ENCODE measurements around the gene CASS4.
"Not testable (repeated sequence)": the region's sequence is repeated elsewhere in the genome, so short reads cannot be mapped to it uniquely, and the experiment has no call there.

The CASS4 gene

GRCh38 chr20:56411759-56412472 lies at the start of gene CASS4:
TSS of gene CASS4 (plus strand) at chr20:56412260. CDS start at chr20:56412459, 199 bp downstream.
- peak; percentile 39 for DNase-seq

- no peak for DNase-seq
Observed at GRCh38 chr20:56362833-56363413, 49.1 kb upstream of the CASS4 start.

GRCh38 chr20:56363491-56363890 lies 48.6 kb upstream of the CASS4 start:
- DNase-seq, result no peak

- no peak for DNase-seq
Observed at GRCh38 chr20:56368351-56369134, 43.5 kb upstream of the CASS4 start.

GRCh38 chr20:56369179-56369578 lies 42.9 kb upstream of the CASS4 start:
- DNase-seq, result no peak

- DNase-seq, result no peak
Observed at GRCh38 chr20:56371977-56372376, 40.1 kb upstream of the CASS4 start.

GRCh38 chr20:56372850-56373249 lies 39.2 kb upstream of the CASS4 start:
- no peak for DNase-seq

- peak; percentile 89 for DNase-seq
Observed at GRCh38 chr20:56373942-56374341, 38.1 kb upstream of the CASS4 start.

- no peak for DNase-seq
Observed at GRCh38 chr20:56376331-56376730, 35.7 kb upstream of the CASS4 start.

GRCh38 chr20:56378386-56378785 lies 33.7 kb upstream of the CASS4 start:
- DNase-seq, result no peak

GRCh38 chr20:56380375-56380774 lies 31.7 kb upstream of the CASS4 start:
- peak; percentile 18 for DNase-seq

- DNase-seq, result no peak
Observed at GRCh38 chr20:56381501-56381900, 30.6 kb upstream of the CASS4 start.

- DNase-seq, result no peak
Observed at GRCh38 chr20:56382696-56383095, 29.4 kb upstream of the CASS4 start.

GRCh38 chr20:56383334-56383733 lies 28.7 kb upstream of the CASS4 start:
- no peak for DNase-seq

- no peak for DNase-seq
Observed at GRCh38 chr20:56385130-56385529, 26.9 kb upstream of the CASS4 start.

GRCh38 chr20:56386219-56386618 lies 25.8 kb upstream of the CASS4 start:
- no peak for DNase-seq

- DNase-seq, result no peak
Observed at GRCh38 chr20:56388882-56389281, 23.2 kb upstream of the CASS4 start.

GRCh38 chr20:56389807-56390206 lies 22.3 kb upstream of the CASS4 start:
- DNase-seq, result no peak

- not testable (repeated sequence) for DNase-seq
Observed at GRCh38 chr20:56390396-56390795, 21.7 kb upstream of the CASS4 start.

GRCh38 chr20:56391037-56391436 lies 21.0 kb upstream of the CASS4 start:
- no peak for DNase-seq

GRCh38 chr20:56391596-56392131 lies 20.4 kb upstream of the CASS4 start:
- DNase-seq, result peak; percentile 17

- peak; percentile 99 for DNase-seq
Observed at GRCh38 chr20:56392132-56392880, 19.8 kb upstream of the CASS4 start, which contains the start of the genes AURKA and CSTF1. TSS of gene AURKA (minus strand) at chr20:56392215. CDS start at chr20:56388197, 4,018 bp downstream. TSS of gene CSTF1 (plus strand) at chr20:56392645. CDS start at chr20:56395553, 2,908 bp downstream.

Measured in fibroblast of skin of right biceps (primary cell).